Measurements from ENCODE around the gene MINDY2. TPM values are rescaled to one million over a fixed set of nuclear protein-coding genes. Genes with fewer than 3 reads are reported as not detected.

MINDY2 gene
- total and polyA plus RNA-seq, 9 of the 15 experiments (the other 6 are each of a cell fraction or from before 2014, with no cell fraction given) = 2.4 to 15.3 (median 7.2) TPM

DNA sequence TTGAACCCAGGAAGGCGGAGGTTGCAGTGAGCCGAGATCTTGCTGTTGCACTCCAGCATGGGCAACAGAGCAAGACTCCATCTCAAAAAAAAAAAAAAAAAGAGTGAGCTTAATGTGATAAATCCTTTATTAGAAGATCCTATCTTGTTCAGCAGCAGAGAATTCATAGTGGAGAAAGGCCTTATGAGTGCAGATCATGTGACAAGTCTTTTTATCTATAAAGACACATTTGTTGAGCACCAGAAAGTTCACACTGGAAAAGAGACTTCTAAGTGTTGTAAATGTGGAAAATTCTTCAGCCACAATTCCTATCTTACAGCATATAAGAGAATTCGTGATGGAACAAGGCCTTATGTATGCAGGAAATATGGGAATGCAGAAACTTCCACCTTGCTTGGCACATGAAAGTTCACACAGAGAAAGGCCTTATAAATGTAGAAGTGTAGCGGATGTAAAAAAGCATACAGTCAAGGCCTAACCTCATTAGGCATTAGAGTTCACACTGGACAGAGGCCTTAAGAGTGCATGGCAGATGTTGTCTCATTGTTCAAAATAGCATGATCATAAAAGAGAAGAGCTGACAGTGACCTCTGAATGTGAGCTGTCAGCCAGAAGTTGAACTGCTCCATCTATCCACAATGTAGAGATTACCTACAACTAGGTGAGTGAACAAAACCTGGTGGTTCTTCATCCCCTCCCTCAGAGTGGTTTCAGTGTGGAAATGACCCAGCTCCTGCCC lies 38.3 kb upstream of the MINDY2 start:
- ChIA-PET CTCF (ENCODE audit: low intra/inter-chr PET ratio) (no interaction called here), POLR2A (interaction anchor here (0.7 to 1.0 kb wide), 2 partner anchors 13 to 14 kb away, joined by 3 to 4 read pairs; no protein-coding TSS in a partner anchor)
- BruUV-seq (replicated peaks) = no TSS peak
- Histone ChIP-seq H3K9me3 (replicated peaks; ENCODE audit: control insufficient read depth, insufficient read depth, low read depth, low read length) (no peaks in the 10 kb centered on the region), H3K9me1 (ENCODE audit: control insufficient read depth, insufficient read depth, low read length) (no peaks in the 10 kb centered on the region), H3K79me2 (ENCODE audit: control insufficient read depth, insufficient read depth, low read length) (peaks cover 99% of the 10 kb centered on the region), H3K36me3 (ENCODE audit: control insufficient read depth, insufficient read depth, low read length) (peaks cover 6% of the 10 kb centered on the region; the same call in 2 of the 3 replicates), H3K27me3 (ENCODE audit: control insufficient read depth in 2 of 2, insufficient read depth in 2 of 2, low read length in 2 of 2) (no peaks in the 10 kb centered on the region), H3K4me1 (replicated peaks in 1 of 2; ENCODE audit: control insufficient read depth in 2 of 2, insufficient read depth in 2 of 2, low read length in 2 of 2) (peaks cover 0 to 18% of the 10 kb centered on the region in 2 experiments; a peak in 3 of 5 replicates), H3K4me3 (no peak overlapping the region), H3K27ac (ENCODE audit: extremely low read depth, low read depth, low read length) (peak overlapping the region; percentile 19; the same call in 1 of the 3 replicates), H2AFZ (ENCODE audit: low read depth, low read length) (no peak overlapping the region), H4K20me1 (replicated peaks; ENCODE audit: control insufficient read depth, insufficient read depth, low read length) (peaks cover 25% of the 10 kb centered on the region), H3K4me2 (ENCODE audit: insufficient read depth, low read length) (peak overlapping the region; percentile 9; the same call in 1 of the 2 replicates), H3K9ac (ENCODE audit: insufficient read depth in 1 of 2, low read depth in 2 of 2, low read length in 2 of 2) (no peak overlapping the region)
- in situ Hi-C loops (cut with MboI) (no loop called here), intact Hi-C loops (cut with micrococcal nuclease) (no loop called here)
- peak; percentile 58 for FAIRE-seq
- no peak for DNase-seq (ENCODE audit: extremely low read depth in 1 of 4, low spot score in 3 of 4)
- 70% methylated on average over 4 of the region's 4 CpGs for WGBS (ENCODE audit: insufficient coverage, low coverage, missing lambda C conversion rate)
- ATAC-seq = peak; percentile 42
- TF ChIP-seq ZBTB1 (CRISPR knock-in tag; IDR thresholded peaks at IDR 0.05; ENCODE audit: borderline replicate concordance, low read depth) (no peak), TOE1 (IDR thresholded peaks at IDR 0.05; ENCODE audit: borderline replicate concordance) (peak; percentile 42; the same call in 1 of the 2 replicates), TOE1 (CRISPR knock-in tag; IDR thresholded peaks at IDR 0.05; ENCODE audit: borderline replicate concordance, low read depth) (no peak), MTF1 (CRISPR knock-in tag; IDR thresholded peaks at IDR 0.05; ENCODE audit: borderline replicate concordance) (no peak), ZNF668 (CRISPR knock-in tag; IDR thresholded peaks at IDR 0.05) (no peak), ZBTB8A (IDR thresholded peaks at IDR 0.05; ENCODE audit: partially characterized antibody) (no peak), BHLHE40 (IDR thresholded peaks at IDR 0.05; ENCODE audit: low read length) (0 out of 2 replicates have a peak, but pooled peaks have one; percentile 9), PHB (CRISPR knock-in tag; IDR thresholded peaks at IDR 0.05) (no peak), HDAC1 (IDR thresholded peaks at IDR 0.05) (no peak), ZKSCAN3 (CRISPR knock-in tag; IDR thresholded peaks at IDR 0.05) (no peak), RB1 (IDR thresholded peaks at IDR 0.05; ENCODE audit: low read depth) (no peak), ZNF175 (CRISPR knock-in tag; IDR thresholded peaks at IDR 0.05; ENCODE audit: low read depth) (no peak), NELFE (IDR thresholded peaks at IDR 0.05; ENCODE audit: insufficient read depth, insufficient read length) (no peak), CBFA2T3 (IDR thresholded peaks at IDR 0.05) (0 out of 2 replicates have a peak, but pooled peaks have one; percentile 24)
- TF ChIP-seq, protein P1, sequence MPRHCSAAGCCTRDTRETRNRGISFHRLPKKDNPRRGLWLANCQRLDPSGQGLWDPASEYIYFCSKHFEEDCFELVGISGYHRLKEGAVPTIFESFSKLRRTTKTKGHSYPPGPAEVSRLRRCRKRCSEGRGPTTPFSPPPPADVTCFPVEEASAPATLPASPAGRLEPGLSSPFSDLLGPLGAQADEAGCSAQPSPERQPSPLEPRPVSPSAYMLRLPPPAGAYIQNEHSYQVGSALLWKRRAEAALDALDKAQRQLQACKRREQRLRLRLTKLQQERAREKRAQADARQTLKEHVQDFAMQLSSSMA (CRISPR knock-in tag; IDR thresholded peaks at IDR 0.05) = no peak
- TF ChIP-seq, protein P2, sequence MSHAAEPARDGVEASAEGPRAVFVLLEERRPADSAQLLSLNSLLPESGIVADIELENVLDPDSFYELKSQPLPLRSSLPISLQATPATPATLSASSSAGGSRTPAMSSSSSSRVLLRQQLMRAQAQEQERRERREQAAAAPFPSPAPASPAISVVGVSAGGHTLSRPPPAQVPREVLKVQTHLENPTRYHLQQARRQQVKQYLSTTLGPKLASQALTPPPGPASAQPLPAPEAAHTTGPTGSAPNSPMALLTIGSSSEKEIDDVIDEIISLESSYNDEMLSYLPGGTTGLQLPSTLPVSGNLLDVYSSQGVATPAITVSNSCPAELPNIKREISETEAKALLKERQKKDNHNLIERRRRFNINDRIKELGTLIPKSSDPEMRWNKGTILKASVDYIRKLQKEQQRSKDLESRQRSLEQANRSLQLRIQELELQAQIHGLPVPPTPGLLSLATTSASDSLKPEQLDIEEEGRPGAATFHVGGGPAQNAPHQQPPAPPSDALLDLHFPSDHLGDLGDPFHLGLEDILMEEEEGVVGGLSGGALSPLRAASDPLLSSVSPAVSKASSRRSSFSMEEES (CRISPR knock-in tag; IDR thresholded peaks at IDR 0.05) = peak; percentile 84
- TF ChIP-seq, protein P3, sequence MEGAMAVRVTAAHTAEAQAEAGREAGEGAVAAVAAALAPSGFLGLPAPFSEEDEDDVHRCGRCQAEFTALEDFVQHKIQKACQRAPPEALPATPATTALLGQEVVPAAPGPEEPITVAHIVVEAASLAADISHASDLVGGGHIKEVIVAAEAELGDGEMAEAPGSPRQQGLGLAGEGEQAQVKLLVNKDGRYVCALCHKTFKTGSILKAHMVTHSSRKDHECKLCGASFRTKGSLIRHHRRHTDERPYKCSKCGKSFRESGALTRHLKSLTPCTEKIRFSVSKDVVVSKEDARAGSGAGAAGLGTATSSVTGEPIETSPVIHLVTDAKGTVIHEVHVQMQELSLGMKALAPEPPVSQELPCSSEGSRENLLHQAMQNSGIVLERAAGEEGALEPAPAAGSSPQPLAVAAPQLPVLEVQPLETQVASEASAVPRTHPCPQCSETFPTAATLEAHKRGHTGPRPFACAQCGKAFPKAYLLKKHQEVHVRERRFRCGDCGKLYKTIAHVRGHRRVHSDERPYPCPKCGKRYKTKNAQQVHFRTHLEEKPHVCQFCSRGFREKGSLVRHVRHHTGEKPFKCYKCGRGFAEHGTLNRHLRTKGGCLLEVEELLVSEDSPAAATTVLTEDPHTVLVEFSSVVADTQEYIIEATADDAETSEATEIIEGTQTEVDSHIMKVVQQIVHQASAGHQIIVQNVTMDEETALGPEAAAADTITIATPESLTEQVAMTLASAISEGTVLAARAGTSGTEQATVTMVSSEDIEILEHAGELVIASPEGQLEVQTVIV (CRISPR knock-in tag; IDR thresholded peaks at IDR 0.05; ENCODE audit: borderline replicate concordance) = no peak

Measured in K562 (cell line).